ENCODE data around the gene LPCAT1. TPM values are rescaled to one million over a fixed set of nuclear protein-coding genes. Genes with fewer than 3 reads are reported as not detected.

LPCAT1 gene
- total RNA-seq, 1 donor from 2014 or later, result 41.9 TPM

GRCh38 chr5:1480806-1481205 is 43.0 kb downstream of the LPCAT1 start:
- no peaks in the 10 kb centered on the region for H3K9me3 Mint-ChIP-seq (ENCODE audit: unreplicated experiment)
- Histone ChIP-seq H2AFZ (ENCODE audit: low read depth, low read length) (no peak overlapping the region), H3K36me3 (ENCODE audit: insufficient read depth, low read length) (peaks cover 9% of the 10 kb centered on the region), H3K4me3 (ENCODE audit: insufficient read depth, low read depth, low read length) (no peak overlapping the region), H4K20me1 (ENCODE audit: insufficient read depth, low read length) (peaks cover 48% of the 10 kb centered on the region), H3K4me2 (ENCODE audit: low read length) (no peak overlapping the region), H3K27me3 (ENCODE audit: insufficient read depth, low read length) (no peaks in the 10 kb centered on the region), H3K79me2 (ENCODE audit: insufficient read depth, low read length) (no peaks in the 10 kb centered on the region), H3K4me1 (ENCODE audit: insufficient read depth, low read length) (no peaks in the 10 kb centered on the region), H3K9ac (ENCODE audit: low read length) (no peak overlapping the region), H3K9me3 (ENCODE audit: insufficient read depth, low read depth, low read length) (no peaks in the 10 kb centered on the region), H3K27ac (ENCODE audit: low read depth, low read length) (no peak overlapping the region)
- peaks cover 13% of the 10 kb centered on the region for H3K36me3 Mint-ChIP-seq (ENCODE audit: low read depth, unreplicated experiment)
- H3K4me1 Mint-ChIP-seq (ENCODE audit: low read depth, unreplicated experiment), result no peaks in the 10 kb centered on the region
- no peak for TF ChIP-seq CTCF (IDR thresholded peaks at IDR 0.05; ENCODE audit: insufficient read depth, low read depth, low read length)
- no peak for TF ChIP-seq EZH2 (IDR thresholded peaks at IDR 0.05; ENCODE audit: insufficient read depth, low read length)
- H3K4me3 Mint-ChIP-seq (ENCODE audit: unreplicated experiment), result no peak overlapping the region
- no peaks in the 10 kb centered on the region for H3K27me3 Mint-ChIP-seq (ENCODE audit: low read depth, unreplicated experiment)
- DNase-seq (ENCODE audit: low read depth) (no peak), FAIRE-seq (no peak)
- H3K27ac Mint-ChIP-seq (ENCODE audit: unreplicated experiment), result no peak overlapping the region

- Histone ChIP-seq H3K36me3 (ENCODE audit: insufficient read depth, low read length) (peaks cover 9% of the 10 kb centered on the region), H3K27me3 (ENCODE audit: insufficient read depth, low read length) (no peaks in the 10 kb centered on the region), H3K4me3 (ENCODE audit: insufficient read depth, low read depth, low read length) (no peak overlapping the region), H3K27ac (ENCODE audit: low read depth, low read length) (no peak overlapping the region), H4K20me1 (ENCODE audit: insufficient read depth, low read length) (peaks cover 42% of the 10 kb centered on the region), H3K4me1 (ENCODE audit: insufficient read depth, low read length) (no peaks in the 10 kb centered on the region), H2AFZ (ENCODE audit: low read depth, low read length) (no peak overlapping the region), H3K4me2 (ENCODE audit: low read length) (no peak overlapping the region), H3K79me2 (ENCODE audit: insufficient read depth, low read length) (no peaks in the 10 kb centered on the region), H3K9me3 (ENCODE audit: insufficient read depth, low read depth, low read length) (no peaks in the 10 kb centered on the region), H3K9ac (ENCODE audit: low read length) (no peak overlapping the region)
- no peak for DNase-seq (ENCODE audit: low read depth)
- H3K9me3 Mint-ChIP-seq (ENCODE audit: unreplicated experiment), result no peaks in the 10 kb centered on the region
- H3K27me3 Mint-ChIP-seq (ENCODE audit: low read depth, unreplicated experiment), result no peaks in the 10 kb centered on the region
- TF ChIP-seq EZH2 (IDR thresholded peaks at IDR 0.05; ENCODE audit: insufficient read depth, low read length) (no peak), CTCF (IDR thresholded peaks at IDR 0.05; ENCODE audit: insufficient read depth, low read depth, low read length) (no peak)
- H3K27ac Mint-ChIP-seq (ENCODE audit: unreplicated experiment), result no peak overlapping the region
- peaks cover 13% of the 10 kb centered on the region for H3K36me3 Mint-ChIP-seq (ENCODE audit: low read depth, unreplicated experiment)
- FAIRE-seq, result no peak
- no peaks in the 10 kb centered on the region for H3K4me1 Mint-ChIP-seq (ENCODE audit: low read depth, unreplicated experiment)
- no peak overlapping the region for H3K4me3 Mint-ChIP-seq (ENCODE audit: unreplicated experiment)
Observed at GRCh38 chr5:1480217-1480616, 43.5 kb downstream of the LPCAT1 start.

- Mint-ChIP-seq H3K27ac (ENCODE audit: unreplicated experiment) (no peak overlapping the region), H3K4me1 (ENCODE audit: low read depth, unreplicated experiment) (no peaks in the 10 kb centered on the region), H3K9me3 (ENCODE audit: unreplicated experiment) (no peaks in the 10 kb centered on the region)
Observed at GRCh38 chr5:1479581-1480188, 44.1 kb downstream of the LPCAT1 start.

More at GRCh38 chr5:1479581-1480188, 44.1 kb downstream of the LPCAT1 start:
- Mint-ChIP-seq H3K27me3 (ENCODE audit: low read depth, unreplicated experiment) (no peaks in the 10 kb centered on the region), H3K4me3 (ENCODE audit: unreplicated experiment) (no peak overlapping the region), H3K36me3 (ENCODE audit: low read depth, unreplicated experiment) (peaks cover 13% of the 10 kb centered on the region)
- H3K36me3 ChIP-seq (ENCODE audit: insufficient read depth, low read length), result peaks cover 9% of the 10 kb centered on the region
- no peaks in the 10 kb centered on the region for H3K79me2 ChIP-seq (ENCODE audit: insufficient read depth, low read length)
- H3K9ac ChIP-seq (ENCODE audit: low read length), result no peak overlapping the region
- FAIRE-seq (no peak), DNase-seq (ENCODE audit: low read depth) (no peak)
- no peak overlapping the region for H3K4me3 ChIP-seq (ENCODE audit: insufficient read depth, low read depth, low read length)
- TF ChIP-seq EZH2 (IDR thresholded peaks at IDR 0.05; ENCODE audit: insufficient read depth, low read length) (no peak), CTCF (IDR thresholded peaks at IDR 0.05; ENCODE audit: insufficient read depth, low read depth, low read length) (peak; percentile 62)
- no peak overlapping the region for H3K27ac ChIP-seq (ENCODE audit: low read depth, low read length)
- no peaks in the 10 kb centered on the region for H3K27me3 ChIP-seq (ENCODE audit: insufficient read depth, low read length)
- peaks cover 37% of the 10 kb centered on the region for H4K20me1 ChIP-seq (ENCODE audit: insufficient read depth, low read length)
- H3K4me1 ChIP-seq (ENCODE audit: insufficient read depth, low read length), result no peaks in the 10 kb centered on the region
- H3K4me2 ChIP-seq (ENCODE audit: low read length), result no peak overlapping the region
- no peaks in the 10 kb centered on the region for H3K9me3 ChIP-seq (ENCODE audit: insufficient read depth, low read depth, low read length)
- H2AFZ ChIP-seq (ENCODE audit: low read depth, low read length), result no peak overlapping the region
